Eye (tissue), 1 donor: Measurements from ENCODE around the gene DSEL.

ENCODE experiments used
- DNase-seq: peaks from one replicate; pipeline ENCODE4 v3.0.0-alpha.2; 2015

The DSEL gene

GRCh38 chr18:67500522-67501205 is 15.9 kb downstream of the DSEL start:
- no peak for DNase-seq

DNA sequence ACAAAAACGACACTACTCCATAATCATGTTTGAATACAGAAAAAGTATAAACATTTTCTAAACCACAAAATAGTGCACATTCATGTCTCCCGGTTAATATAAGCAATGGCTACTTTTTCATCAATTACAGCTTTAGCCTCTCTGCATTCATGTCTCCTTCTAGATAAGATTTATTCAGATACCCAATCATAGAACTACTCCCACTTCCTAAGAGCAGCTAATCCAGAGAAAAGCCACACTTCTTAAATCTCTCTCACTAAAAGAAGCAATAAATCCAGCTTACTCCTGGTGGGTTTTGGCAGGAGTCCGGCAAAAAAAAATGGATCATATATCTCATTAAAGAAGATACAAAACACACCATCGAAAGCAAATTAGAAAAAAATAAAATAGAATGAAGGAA is 20.1 kb downstream of the DSEL start:
- no peak for DNase-seq

DNA sequence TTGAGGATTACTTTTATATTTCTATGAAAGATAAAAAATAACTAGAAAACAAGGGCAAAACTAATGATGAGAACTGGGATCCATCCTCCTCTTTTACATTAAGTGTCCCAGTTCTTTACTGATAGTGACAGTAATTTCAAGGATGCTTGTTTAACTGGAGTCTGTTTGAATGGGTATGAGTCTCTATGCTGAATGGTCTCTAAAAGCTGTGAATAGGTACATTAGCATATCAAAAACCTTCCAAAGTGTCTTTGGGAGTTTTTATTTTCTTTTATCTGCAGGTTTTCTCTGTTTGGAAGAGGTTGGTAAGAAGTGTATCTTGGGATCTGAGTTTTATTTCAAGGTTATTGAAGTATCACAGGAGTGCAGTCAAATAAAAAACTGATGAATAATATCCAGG is 30.0 kb downstream of the DSEL start:
- DNase-seq = no peak

GRCh38 chr18:67485655-67486054 is 30.9 kb downstream of the DSEL start:
- no peak for DNase-seq

- no peak for DNase-seq
Observed at GRCh38 chr18:67484458-67484857, 32.1 kb downstream of the DSEL start.

DNA sequence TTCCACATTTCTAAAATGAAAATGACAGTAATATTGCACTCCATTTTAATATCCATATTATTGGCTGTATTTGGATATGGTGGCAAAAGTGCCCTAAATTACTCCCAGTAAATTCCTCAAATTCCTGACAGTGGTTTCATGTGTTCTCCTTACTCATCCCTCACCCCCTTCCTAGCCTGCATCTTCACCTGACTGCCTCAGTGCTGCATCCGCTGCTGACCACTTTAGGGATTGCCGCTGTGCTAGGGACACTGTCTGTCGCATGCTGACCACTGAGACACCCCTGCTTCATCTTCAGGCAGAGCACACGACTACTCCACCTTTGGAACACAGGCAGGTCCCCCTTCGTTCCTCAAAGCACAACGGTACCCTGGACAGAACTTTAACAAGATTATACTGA is 32.6 kb downstream of the DSEL start:
- DNase-seq = no peak

- peak; percentile 50 for DNase-seq
Observed at GRCh38 chr18:67483237-67483636, 33.3 kb downstream of the DSEL start.

GRCh38 chr18:67478249-67478648 is 38.3 kb downstream of the DSEL start:
- no peak for DNase-seq

GRCh38 chr18:67477522-67477921 is 39.0 kb downstream of the DSEL start:
- DNase-seq = no peak

- DNase-seq = peak; percentile 24
Observed at GRCh38 chr18:67476585-67476984, 39.9 kb downstream of the DSEL start.

DNA sequence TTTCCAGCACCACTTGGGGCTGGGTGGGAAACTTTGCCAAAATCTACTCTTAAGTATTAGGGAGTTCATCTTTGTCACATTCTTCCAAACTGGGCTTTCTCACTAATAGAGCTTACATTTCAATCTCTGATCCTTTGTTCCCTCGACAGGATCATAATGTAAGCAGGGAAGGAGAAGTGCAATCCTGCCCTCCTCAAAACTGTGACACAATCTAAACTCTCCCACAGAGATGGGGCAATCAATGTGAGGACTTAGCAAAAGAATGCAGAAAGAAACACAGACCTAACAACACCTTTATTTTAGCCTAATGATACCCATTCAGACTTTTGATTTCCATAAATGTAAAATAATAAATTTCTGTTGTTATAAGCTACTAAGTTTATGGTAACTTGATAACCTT is 40.8 kb downstream of the DSEL start:
- DNase-seq = no peak

- DNase-seq = no peak
Observed at GRCh38 chr18:67468038-67468437, 48.5 kb downstream of the DSEL start.

GRCh38 chr18:67467188-67467587 is 49.3 kb downstream of the DSEL start:
- no peak for DNase-seq

GRCh38 chr18:67464499-67464898 is 52.0 kb downstream of the DSEL start:
- no peak for DNase-seq

- no peak for DNase-seq
Observed at GRCh38 chr18:67463829-67464228, 52.7 kb downstream of the DSEL start.

- DNase-seq = no peak
Observed at GRCh38 chr18:67456711-67457110, 59.8 kb downstream of the DSEL start.
